Calu3 (cell line): Measurements from ENCODE around the gene HSCB. TPM values are rescaled to one million over a fixed set of nuclear protein-coding genes. Genes with fewer than 3 reads are reported as not detected.

Source experiments
- BruUV-seq: library from RNA; stranded (reverse); fragments of 400-500 nt; replicated peaks from 2 replicates; lab custom pipeline; 2021; lab: Mats Ljungman, UMichigan
- CTCF ChIA-PET: fragments of 300-600 bp; sonication (Branson Sonifier 250); formaldehyde crosslinking; loops from one replicate; lab custom pipeline; 2022; ENCODE audit warnings: antibody characterized with exemption; lab: Charles Lee
- DNase-seq: peaks from one replicate; pipeline ENCODE4 v3.0.0; 2022
- H3K27ac Mint-ChIP-seq: one replicate; pipeline ENCODE4 v1.8.0; 2022; ENCODE audit warnings: mixed read lengths; ENCODE audit not compliant: unreplicated experiment
- H3K27me3 Mint-ChIP-seq: one replicate; pipeline ENCODE4 v1.8.0; 2022; ENCODE audit warnings: mixed read lengths; ENCODE audit not compliant: unreplicated experiment
- H3K36me3 Mint-ChIP-seq: one replicate; pipeline ENCODE4 v1.8.0; 2022; ENCODE audit warnings: mild to moderate bottlenecking, moderate library complexity, mixed read lengths; ENCODE audit not compliant: insufficient read depth, unreplicated experiment
- H3K4me1 Mint-ChIP-seq: one replicate; pipeline ENCODE4 v1.8.0; 2022; ENCODE audit warnings: mild to moderate bottlenecking, low read depth, mixed read lengths; ENCODE audit not compliant: unreplicated experiment
- H3K4me3 Mint-ChIP-seq: one replicate; pipeline ENCODE4 v1.8.0; 2022; ENCODE audit warnings: mild to moderate bottlenecking, low read depth, moderate library complexity, mixed read lengths; ENCODE audit not compliant: unreplicated experiment
- H3K9me3 Mint-ChIP-seq: one replicate; pipeline ENCODE4 v1.8.0; 2022; ENCODE audit warnings: low read depth, mixed read lengths; ENCODE audit not compliant: unreplicated experiment
- CTCF ChIP-seq: fragments of 200-600 bp; IDR thresholded peaks from one replicate; pipeline ENCODE4 v1.8.0; 2022; ENCODE audit warnings: antibody characterized with exemption; ENCODE audit not compliant: unreplicated experiment
- intact Hi-C: fragments of 100-400 bp; cut with micrococcal nuclease; formaldehyde crosslinking; loops from one replicate; pipeline ENCODE4 v1.10.0; 2022; ENCODE audit not compliant: unreplicated experiment
- total RNA-seq: library from RNA; stranded (reverse); gene quantifications from 2 replicates; pipeline ENCODE4 v1.2.3, GENCODE V29; 2022

HSCB gene
- total RNA-seq, 1 experiment from 2014 or later = 16.5 TPM

- intact Hi-C loops = loop anchor here (2.0 kb wide), 1 partner anchor 30 kb away; no protein-coding TSS in a partner anchor
- BruUV-seq = no TSS peak
- CTCF ChIA-PET = interaction anchor here (0.6 to 0.9 kb wide), 3 partner anchors 17 to 120 kb away, joined by 3 to 5 read pairs (median 3); no protein-coding TSS in a partner anchor
Measured at GRCh38 chr22:28798810-28799605, 57.2 kb downstream of the HSCB start.

GRCh38 chr22:28799606-28800307 is 57.9 kb downstream of the HSCB start:
- intact Hi-C loops = loop anchor here (2.0 kb wide), 1 partner anchor 29 kb away; no protein-coding TSS in a partner anchor
- CTCF ChIA-PET = interaction anchor here (0.6 to 1.3 kb wide), 5 partner anchors 11 to 30 kb away, joined by 3 read pairs; partner anchors contain the start of gene CCDC117

More at GRCh38 chr22:28798810-28799605, 57.2 kb downstream of the HSCB start:
- Mint-ChIP-seq H3K27ac (peak overlapping the region; percentile 97), H3K4me3 (peak overlapping the region; percentile 83), H3K36me3 (peaks cover 91% of the 10 kb centered on the region), H3K4me1 (peaks cover 29% of the 10 kb centered on the region), H3K9me3 (no peaks in the 10 kb centered on the region), H3K27me3 (no peaks in the 10 kb centered on the region)
- TF ChIP-seq CTCF = no peak
- DNase-seq = peak; percentile 56

GRCh38 chr22:28800308-28801041 is 58.6 kb downstream of the HSCB start, which contains the start of gene XBP1:
XBP1 (minus strand) TSS chr22:28800569.
- CTCF ChIA-PET = interaction anchor here (0.6 to 1.3 kb wide), 4 partner anchors 11 to 30 kb away, joined by 3 read pairs; partner anchors contain the start of gene CCDC117
- H3K4me1 Mint-ChIP-seq = peaks cover 23% of the 10 kb centered on the region
- no peaks in the 10 kb centered on the region for H3K9me3 Mint-ChIP-seq
- H3K27me3 Mint-ChIP-seq = no peaks in the 10 kb centered on the region
- peaks cover 77% of the 10 kb centered on the region for H3K36me3 Mint-ChIP-seq
- no TSS peak for BruUV-seq
- H3K27ac Mint-ChIP-seq = peak within 1 kb of the TSS; percentile 97
- DNase-seq = peak; percentile 96
- no peak for TF ChIP-seq CTCF
- intact Hi-C loops = no loop called here
- peak within 1 kb of the TSS; percentile 83 for H3K4me3 Mint-ChIP-seq

More at GRCh38 chr22:28799606-28800307, 57.9 kb downstream of the HSCB start:
- H3K4me3 Mint-ChIP-seq = peak overlapping the region; percentile 83
- DNase-seq = peak; percentile 72
- H3K27me3 Mint-ChIP-seq = no peaks in the 10 kb centered on the region
- H3K9me3 Mint-ChIP-seq = no peaks in the 10 kb centered on the region
- peak overlapping the region; percentile 97 for H3K27ac Mint-ChIP-seq
- H3K36me3 Mint-ChIP-seq = peaks cover 84% of the 10 kb centered on the region
- TSS peak; percentile 34 for BruUV-seq
- no peak for TF ChIP-seq CTCF
- peaks cover 23% of the 10 kb centered on the region for H3K4me1 Mint-ChIP-seq
